HepG2 (cell line): ENCODE data around the gene THRB. TPM values are rescaled to one million over a fixed set of nuclear protein-coding genes. Genes with fewer than 3 reads are reported as not detected.

Experiments used
- CREBL2 ChIP-seq: sonication (generic); formaldehyde crosslinking; IDR thresholded peaks from 2 replicates; pipeline ENCODE4 v1.8.1; 2023; ENCODE audit warnings: missing genetic modification reagents, mild to moderate bottlenecking, borderline replicate concordance
- HINFP ChIP-seq: sonication (generic); formaldehyde crosslinking; IDR thresholded peaks from 2 replicates; pipeline ENCODE4 v1.4.0; 2020; ENCODE audit warnings: low read depth, mild to moderate bottlenecking, missing genetic modification reagents
- JUN ChIP-seq: sonication (generic); formaldehyde crosslinking; IDR thresholded peaks from 2 replicates; pipeline ENCODE4 v1.4.0; 2020; ENCODE audit warnings: mild to moderate bottlenecking, missing genetic modification reagents
- KLF6 ChIP-seq: IDR thresholded peaks from 2 replicates; pipeline ENCODE4 v1.8.0; 2016; ENCODE audit warnings: missing biosample characterization, missing genetic modification reagents
- MAZ ChIP-seq, 2 experiments: sonication (generic) in 1 of 2; formaldehyde crosslinking in 1 of 2; IDR thresholded peaks; 2 replicates each; pipeline versions ENCODE4 v1.5.0 to v1.6.1; 2012 to 2020; ENCODE audit warnings: low read depth in 2 of 2, mild to moderate bottlenecking in 2 of 2, borderline replicate concordance in 1 of 2, improper control_type of control experiment in 1 of 2, low read length in 1 of 2, missing genetic modification reagents in 1 of 2, moderate library complexity in 1 of 2
- NFAT5 ChIP-seq: sonication (generic); formaldehyde crosslinking; IDR thresholded peaks from 2 replicates; pipeline ENCODE4 v1.4.0; 2020; ENCODE audit warnings: missing genetic modification reagents
- SKI ChIP-seq: fragments of 450-650 bp; IDR thresholded peaks from one replicate; pipeline ENCODE4 v1.6.1; 2018; ENCODE audit warnings: mild to moderate bottlenecking; ENCODE audit not compliant: partially characterized antibody
- SP4 ChIP-seq: sonication (generic); formaldehyde crosslinking; IDR thresholded peaks from 2 replicates; pipeline ENCODE4 v1.8.1; 2023; ENCODE audit warnings: mild to moderate bottlenecking, missing genetic modification reagents
- SPEN ChIP-seq: sonication (generic); formaldehyde crosslinking; IDR thresholded peaks from 2 replicates; pipeline ENCODE4 v1.5.1; 2020; ENCODE audit warnings: low read depth, mild to moderate bottlenecking, missing genetic modification reagents
- ZBTB7A ChIP-seq: sonication (generic); formaldehyde crosslinking; IDR thresholded peaks from 2 replicates; pipeline ENCODE4 v1.8.0; 2022; ENCODE audit warnings: mild to moderate bottlenecking, missing genetic modification reagents
- ZBTB7B ChIP-seq: sonication (generic); formaldehyde crosslinking; IDR thresholded peaks from 2 replicates; pipeline ENCODE4 v1.4.0; 2020; ENCODE audit warnings: missing genetic modification reagents
- ZFP36L1 ChIP-seq: sonication (generic); formaldehyde crosslinking; IDR thresholded peaks from 2 replicates; pipeline ENCODE4 v1.8.0; 2022; ENCODE audit warnings: mild to moderate bottlenecking, missing genetic modification reagents, moderate library complexity
- ZFYVE20 ChIP-seq: sonication (generic); formaldehyde crosslinking; IDR thresholded peaks from 2 replicates; pipeline ENCODE4 v1.8.0; 2023; ENCODE audit warnings: low read depth, mild to moderate bottlenecking, moderate library complexity, missing genetic modification reagents, borderline replicate concordance
- ZKSCAN8 ChIP-seq: IDR thresholded peaks from 2 replicates; pipeline ENCODE4 v1.6.1; 2016; ENCODE audit warnings: borderline replicate concordance, missing genetic modification reagents, missing compliant biosample characterization
- ZNF468 ChIP-seq: sonication (generic); formaldehyde crosslinking; IDR thresholded peaks from 2 replicates; pipeline ENCODE4 v1.8.0; 2022; ENCODE audit warnings: mild to moderate bottlenecking, moderate library complexity, missing genetic modification reagents
- polyA plus RNA-seq, 8 experiments: library from polyadenylated mRNA; depleted of rRNA in 3 of 8; stranded (reverse) in 7 of 8; unstranded in 1 of 8; fragments of >200 nt; fragmentation: Illumina TruSeq in 4 of 8; extraction: Trizol in 4 of 8; gene quantifications; 2 replicates each; pipeline versions ENCODE4 v1.2.1 to v1.2.3, GENCODE V29; 2011 to 2016; ENCODE audit warnings: low read depth in 4 of 8, missing spikeins in 1 of 8, mixed read lengths in 1 of 8; ENCODE audit not compliant: insufficient read depth in 1 of 8
- total RNA-seq, 5 experiments: library from RNA; depleted of rRNA; stranded (reverse); fragments of >200 nt; fragmentation: Illumina TruSeq; extraction: Trizol; gene quantifications; 2 replicates each; pipeline ENCODE4 v1.2.3, GENCODE V29; 2016; ENCODE audit warnings: low read depth in 1 of 5
- TF ChIP-seq, protein P1 (sequence below): IDR thresholded peaks from 2 replicates; pipeline ENCODE4 v1.6.1; 2012; ENCODE audit warnings: inconsistent platforms
- TF ChIP-seq, protein P2 (sequence below), 2 experiments: sonication (generic) in 1 of 2; formaldehyde crosslinking in 1 of 2; IDR thresholded peaks; 2 replicates each; pipeline versions ENCODE4 v1.4.0 to v1.6.1; 2016 to 2020; ENCODE audit warnings: borderline replicate concordance in 1 of 2, low read depth in 1 of 2, mild to moderate bottlenecking in 1 of 2, missing genetic modification reagents in 1 of 2

The THRB gene
- total and polyA plus RNA-seq, 2 of the 13 experiments (the other 11 are each of a cell fraction or from before 2014, with no cell fraction given): 4.7 to 22.7 TPM

DNA sequence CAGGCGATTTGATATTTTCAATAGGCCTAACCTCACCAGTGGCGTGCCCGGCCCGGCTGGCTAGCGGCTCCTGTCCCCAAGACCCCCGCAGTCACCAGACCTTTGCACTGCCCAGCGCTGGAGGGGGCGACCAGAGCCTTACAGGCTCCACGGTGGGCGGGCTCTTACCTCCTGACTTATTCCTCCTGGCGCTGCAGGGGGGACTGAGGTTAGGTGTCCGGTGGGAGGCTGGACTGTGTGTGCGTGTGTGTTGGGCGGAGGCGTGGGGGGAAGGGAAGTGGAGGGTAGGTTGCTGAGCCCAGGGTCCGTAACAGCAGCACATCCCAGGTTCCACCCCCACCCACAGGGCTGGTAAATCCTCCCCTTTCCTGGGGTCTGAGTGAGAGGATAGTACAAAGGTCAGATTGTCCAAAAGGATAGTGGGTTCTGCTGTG, 27.5 kb upstream of the THRB start (continued):
- TF ChIP-seq CREBL2 (CRISPR knock-in tag): 0 out of 2 replicates have a peak, but pooled peaks have one; percentile 59
- no peak for TF ChIP-seq SKI
- TF ChIP-seq NFAT5 (CRISPR knock-in tag): peak; percentile 54; the same call in 1 of the 2 replicates
- TF ChIP-seq MAZ (IDR thresholded peaks at IDR 0.05; ENCODE audit: borderline replicate concordance, low read depth, low read length): no peak
- 0 out of 2 replicates have a peak, but pooled peaks have one; percentile 27 for TF ChIP-seq MAZ (CRISPR knock-in tag; IDR thresholded peaks at IDR 0.05; ENCODE audit: low read depth)
- no peak for TF ChIP-seq ZFYVE20 (CRISPR knock-in tag)
- no peak for TF ChIP-seq ZNF468 (CRISPR knock-in tag)
- TF ChIP-seq, protein P1, sequence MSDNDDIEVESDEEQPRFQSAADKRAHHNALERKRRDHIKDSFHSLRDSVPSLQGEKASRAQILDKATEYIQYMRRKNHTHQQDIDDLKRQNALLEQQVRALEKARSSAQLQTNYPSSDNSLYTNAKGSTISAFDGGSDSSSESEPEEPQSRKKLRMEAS: peak; percentile 78
- peak; percentile 50; the same call in 1 of the 2 replicates for TF ChIP-seq SP4 (CRISPR knock-in tag)
- peak; percentile 96 for TF ChIP-seq ZBTB7B (CRISPR knock-in tag)
- TF ChIP-seq HINFP (CRISPR knock-in tag): no peak
- no peak for TF ChIP-seq JUN (CRISPR knock-in tag)
- TF ChIP-seq SPEN (CRISPR knock-in tag): no peak
- no peak for TF ChIP-seq ZFP36L1 (CRISPR knock-in tag)
- TF ChIP-seq ZBTB7A (CRISPR knock-in tag): peak; percentile 86
- TF ChIP-seq ZKSCAN8: 0 out of 2 replicates have a peak, but pooled peaks have one; percentile 13
- TF ChIP-seq, protein P2, sequence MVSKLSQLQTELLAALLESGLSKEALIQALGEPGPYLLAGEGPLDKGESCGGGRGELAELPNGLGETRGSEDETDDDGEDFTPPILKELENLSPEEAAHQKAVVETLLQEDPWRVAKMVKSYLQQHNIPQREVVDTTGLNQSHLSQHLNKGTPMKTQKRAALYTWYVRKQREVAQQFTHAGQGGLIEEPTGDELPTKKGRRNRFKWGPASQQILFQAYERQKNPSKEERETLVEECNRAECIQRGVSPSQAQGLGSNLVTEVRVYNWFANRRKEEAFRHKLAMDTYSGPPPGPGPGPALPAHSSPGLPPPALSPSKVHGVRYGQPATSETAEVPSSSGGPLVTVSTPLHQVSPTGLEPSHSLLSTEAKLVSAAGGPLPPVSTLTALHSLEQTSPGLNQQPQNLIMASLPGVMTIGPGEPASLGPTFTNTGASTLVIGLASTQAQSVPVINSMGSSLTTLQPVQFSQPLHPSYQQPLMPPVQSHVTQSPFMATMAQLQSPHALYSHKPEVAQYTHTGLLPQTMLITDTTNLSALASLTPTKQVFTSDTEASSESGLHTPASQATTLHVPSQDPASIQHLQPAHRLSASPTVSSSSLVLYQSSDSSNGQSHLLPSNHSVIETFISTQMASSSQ (IDR thresholded peaks at IDR 0.05; ENCODE audit: low read depth): no peak
- TF ChIP-seq, protein P2 (CRISPR knock-in tag; IDR thresholded peaks at IDR 0.05; ENCODE audit: borderline replicate concordance): 0 out of 2 replicates have a peak, but pooled peaks have one; percentile 21
- 0 out of 2 replicates have a peak, but pooled peaks have one; percentile 27 for TF ChIP-seq KLF6
